GM12873 (cell line): ENCODE measurements around the gene MTRF1.

Source experiments
- CTCF ChIP-seq: IDR thresholded peaks from 2 replicates; pipeline ENCODE4 v1.5.1; 2012; ENCODE audit warnings: low read depth, mild to moderate bottlenecking, moderate library complexity, low read length, control low read depth; ENCODE audit not compliant: insufficient read depth; ENCODE audit errors: missing control alignments

Gene MTRF1

DNA sequence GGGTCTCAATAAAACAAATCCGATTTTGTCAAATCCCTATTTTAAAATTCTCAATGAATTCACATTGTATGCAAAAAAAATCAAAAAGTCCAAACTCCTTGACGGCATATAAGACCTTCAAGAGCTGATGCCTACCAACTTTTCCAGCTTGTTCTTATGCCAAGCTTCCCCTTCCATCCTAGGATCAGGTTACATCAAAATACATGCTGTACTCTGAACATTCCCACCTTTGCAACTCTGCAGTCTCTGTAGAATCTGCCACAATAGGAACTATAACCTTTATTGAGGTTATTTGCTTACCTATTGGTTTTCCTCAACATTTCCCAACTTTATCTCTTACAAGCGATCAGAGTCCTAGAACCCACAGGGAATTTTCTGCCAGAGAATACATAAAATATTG is 76.9 kb downstream of the MTRF1 start:
- no peak for TF ChIP-seq CTCF

DNA sequence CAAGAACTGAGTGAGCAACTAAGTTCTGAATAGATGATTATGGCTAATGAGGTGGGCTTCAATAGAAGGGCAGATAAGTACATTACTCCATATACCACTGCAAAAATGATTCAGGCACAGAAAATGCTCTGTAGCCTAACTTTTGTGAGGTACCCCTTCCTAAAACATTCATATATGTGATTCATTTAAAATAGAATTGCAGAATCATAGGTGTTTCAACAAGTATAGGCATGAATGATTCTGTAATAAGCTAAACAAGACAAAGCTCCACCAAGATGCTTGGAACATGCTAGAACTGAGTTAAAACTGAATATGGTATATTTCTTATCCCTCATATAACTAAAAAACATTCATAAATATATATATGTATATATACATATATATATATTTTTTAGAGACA is 81.1 kb downstream of the MTRF1 start:
- no peak for TF ChIP-seq CTCF

- no peak for TF ChIP-seq CTCF
These were observed 83.7 kb downstream of the MTRF1 start for GRCh38 chr13:41179593-41180250.

DNA sequence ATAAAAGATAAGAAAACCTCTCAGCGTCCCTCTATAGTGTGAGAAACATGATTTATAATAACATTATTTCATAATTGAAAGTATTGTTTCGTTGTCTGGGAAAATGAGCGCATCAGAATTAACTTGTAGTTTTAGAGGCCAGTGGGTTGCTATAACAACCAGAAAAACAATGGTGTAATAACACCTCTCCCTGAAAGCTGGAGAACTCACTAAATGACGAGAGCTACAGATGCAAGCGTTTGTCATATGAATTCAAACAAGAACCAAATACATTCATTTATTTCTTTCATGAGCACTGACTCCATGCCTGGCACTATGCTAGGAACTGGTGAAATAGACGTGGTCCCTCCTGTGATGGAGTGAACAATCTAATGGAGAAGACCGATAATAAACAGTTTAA is 85.3 kb downstream of the MTRF1 start:
- no peak for TF ChIP-seq CTCF

DNA sequence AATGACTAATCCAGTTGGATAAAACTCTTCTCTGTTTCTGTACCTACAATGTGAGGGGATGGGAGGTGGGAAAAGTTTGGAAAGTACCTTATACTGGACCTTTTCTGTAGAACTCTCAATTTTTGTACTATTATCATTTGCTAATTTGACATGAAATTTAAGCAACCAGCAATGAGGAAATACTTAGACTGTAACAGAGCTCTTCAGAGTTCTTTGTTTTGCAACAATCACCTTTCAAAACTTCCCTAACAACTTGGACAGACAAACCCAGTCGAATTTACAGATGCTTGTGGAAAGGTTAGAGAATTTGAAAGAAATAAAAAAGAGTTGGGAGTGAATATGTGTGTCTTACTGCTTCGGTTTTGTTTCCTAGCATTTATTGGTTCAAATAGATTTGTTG is 85.8 kb downstream of the MTRF1 start:
- no peak for TF ChIP-seq CTCF
